NCI-H128 (cell line): ENCODE measurements around the gene ZSWIM6.

Experiments
- DNase-seq: peaks from one replicate; lab custom pipeline; 2025; ENCODE audit not compliant: unreplicated experiment; lab: John Stamatoyannopoulos, UW

ZSWIM6 gene

DNA sequence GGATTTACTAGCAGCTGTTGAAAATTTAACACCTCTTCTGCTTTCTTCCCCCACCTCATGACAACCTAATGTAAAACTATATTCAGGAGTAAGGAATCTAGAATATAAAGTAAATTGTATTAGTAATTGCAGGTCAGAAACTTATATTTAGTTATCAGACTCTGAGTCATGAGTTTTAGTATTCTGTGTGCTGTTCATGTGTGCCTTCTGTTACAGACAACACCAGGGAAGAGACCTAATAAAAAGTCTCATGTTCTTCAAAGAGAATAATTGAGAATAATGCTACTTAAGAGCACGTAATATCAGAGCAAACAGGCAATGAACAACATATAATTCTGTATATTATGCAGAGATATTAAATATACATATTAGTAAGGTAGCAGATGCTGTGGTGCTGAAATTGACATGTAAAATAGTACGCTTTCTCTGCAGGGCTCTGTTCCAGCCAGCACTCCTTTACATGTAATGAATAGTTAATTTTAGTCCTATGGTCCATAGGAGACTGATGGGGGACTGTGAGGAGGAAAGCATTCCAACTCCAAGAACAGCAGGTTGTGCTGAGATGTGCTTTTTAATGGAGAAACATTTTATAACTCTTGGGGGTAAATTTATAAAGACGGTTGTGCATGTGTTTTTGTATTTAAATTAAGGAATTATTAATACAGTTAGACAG, 106.4 kb downstream of the ZSWIM6 start:
- no peak for DNase-seq

DNA sequence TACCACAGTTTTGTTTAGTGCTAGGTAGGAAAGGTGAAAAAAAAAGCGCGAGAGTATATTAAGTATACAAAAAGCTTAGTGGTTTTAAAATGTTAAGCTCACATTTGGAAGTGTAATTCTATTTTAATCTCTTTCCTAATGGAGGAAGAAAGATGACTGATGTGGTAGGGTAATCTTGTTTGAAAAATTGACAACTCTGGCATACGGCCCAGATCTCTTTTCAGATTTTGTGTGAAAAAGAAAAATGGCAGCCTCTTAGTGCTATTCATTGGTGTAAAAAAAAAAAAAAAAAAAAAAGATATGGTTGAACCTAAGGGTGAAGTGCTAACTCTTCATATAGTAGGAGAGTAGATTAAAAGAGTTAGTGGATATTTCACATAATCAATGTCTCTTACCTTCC, 108.0 kb downstream of the ZSWIM6 start:
- DNase-seq = no peak

DNA sequence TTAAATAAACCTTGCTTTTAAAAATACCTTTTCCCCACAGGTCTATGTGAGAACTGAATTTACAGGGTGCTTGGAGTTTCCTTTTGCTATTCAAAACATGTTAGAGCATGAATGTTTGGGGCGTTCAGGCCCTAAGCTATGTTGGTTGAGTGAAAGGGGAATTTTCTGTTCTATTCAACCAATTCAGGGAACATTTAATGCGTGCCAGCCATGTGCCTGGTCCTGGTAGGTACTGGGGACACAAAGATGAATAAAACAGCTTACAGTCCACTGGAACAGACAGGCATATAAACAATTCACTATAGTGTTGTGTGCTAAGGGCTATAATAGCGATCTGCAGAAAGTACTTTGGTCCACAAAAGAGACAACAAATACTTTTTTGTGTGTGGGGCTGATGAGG, 108.5 kb downstream of the ZSWIM6 start:
- DNase-seq = no peak

DNA sequence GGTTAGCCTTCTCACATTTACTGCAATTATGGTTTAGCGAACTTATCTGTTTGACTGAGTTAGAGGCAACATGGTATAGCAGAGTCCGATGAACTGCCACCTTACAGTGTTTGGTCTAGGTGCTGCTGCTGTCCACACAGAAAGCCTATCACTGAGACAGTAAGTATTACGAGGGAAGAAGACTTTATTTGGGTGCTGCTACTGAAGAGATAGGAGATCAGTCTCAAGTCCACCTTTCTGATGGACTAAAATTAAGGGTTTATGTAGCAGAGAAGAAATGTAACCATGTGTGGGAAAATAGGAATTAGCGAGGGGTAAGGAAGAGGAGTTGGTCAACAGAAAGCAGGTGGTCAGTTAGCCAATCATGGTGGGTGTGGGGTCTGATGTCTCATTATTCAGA, 109.7 kb downstream of the ZSWIM6 start:
- no peak for DNase-seq

DNA sequence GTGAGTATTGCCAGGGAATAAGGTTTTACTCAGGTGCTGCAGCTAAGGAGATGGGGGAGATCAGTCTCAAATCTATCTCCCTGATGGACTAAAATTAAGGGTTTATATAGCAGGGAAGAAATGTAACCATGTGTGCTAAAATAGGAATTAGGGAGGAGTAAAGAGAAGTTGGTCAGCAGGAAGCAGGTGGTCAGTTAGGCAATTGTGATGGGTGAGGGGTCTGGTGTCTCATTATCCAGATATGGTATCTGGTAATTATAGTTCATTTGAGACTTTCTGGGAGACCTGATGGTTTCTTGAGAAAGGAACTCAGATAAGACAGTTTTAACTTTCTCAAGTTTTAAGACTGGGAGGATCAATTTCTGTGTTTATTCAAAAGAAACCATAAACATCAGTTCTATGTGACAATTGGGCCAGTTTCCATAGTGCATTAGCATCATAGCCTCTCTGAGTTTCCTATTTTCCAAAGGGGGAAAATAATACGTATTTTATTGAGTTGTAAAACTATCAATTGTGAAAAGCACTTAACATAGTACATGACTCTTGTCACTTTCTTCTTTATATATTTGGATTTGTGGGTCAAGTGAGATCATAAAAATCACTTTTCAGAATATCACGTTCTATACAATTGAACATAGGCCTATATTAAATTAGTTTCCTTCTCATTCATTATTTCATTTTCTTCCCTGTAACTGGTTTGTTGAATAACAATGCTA, 115.9 kb downstream of the ZSWIM6 start:
- no peak for DNase-seq

DNA sequence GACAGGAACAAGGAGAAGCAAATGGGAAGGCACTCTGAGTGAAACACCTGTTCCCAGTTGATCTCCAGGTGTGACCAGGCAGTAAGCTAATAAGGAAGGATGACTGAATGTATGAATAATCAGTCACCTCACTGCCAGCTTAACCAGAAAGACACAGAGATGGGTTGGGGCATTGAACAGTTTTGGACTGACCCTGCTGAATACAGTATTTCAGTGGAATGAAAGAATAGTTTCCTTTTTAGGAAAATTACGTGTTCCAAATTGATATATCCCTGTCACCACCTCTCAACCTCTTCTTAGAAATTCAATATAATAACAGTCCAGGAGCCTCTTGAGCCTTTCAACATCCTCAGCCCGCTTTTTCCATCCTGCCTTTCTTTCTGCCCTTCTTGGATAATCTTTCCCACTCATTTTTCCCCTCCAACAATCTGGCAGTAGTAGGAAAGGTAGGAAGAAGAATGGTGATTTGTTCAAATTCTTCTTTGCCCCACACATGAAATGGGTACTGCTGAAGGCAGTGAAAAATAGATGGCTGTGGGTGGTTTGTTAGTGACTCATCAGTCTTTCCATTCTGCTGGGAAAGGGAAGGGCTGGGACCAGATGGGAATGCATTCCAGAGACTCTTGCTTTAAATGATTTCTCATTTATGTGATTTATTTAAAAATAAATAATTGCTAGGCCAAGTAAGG, 117.9 kb downstream of the ZSWIM6 start:
- no peak for DNase-seq

DNA sequence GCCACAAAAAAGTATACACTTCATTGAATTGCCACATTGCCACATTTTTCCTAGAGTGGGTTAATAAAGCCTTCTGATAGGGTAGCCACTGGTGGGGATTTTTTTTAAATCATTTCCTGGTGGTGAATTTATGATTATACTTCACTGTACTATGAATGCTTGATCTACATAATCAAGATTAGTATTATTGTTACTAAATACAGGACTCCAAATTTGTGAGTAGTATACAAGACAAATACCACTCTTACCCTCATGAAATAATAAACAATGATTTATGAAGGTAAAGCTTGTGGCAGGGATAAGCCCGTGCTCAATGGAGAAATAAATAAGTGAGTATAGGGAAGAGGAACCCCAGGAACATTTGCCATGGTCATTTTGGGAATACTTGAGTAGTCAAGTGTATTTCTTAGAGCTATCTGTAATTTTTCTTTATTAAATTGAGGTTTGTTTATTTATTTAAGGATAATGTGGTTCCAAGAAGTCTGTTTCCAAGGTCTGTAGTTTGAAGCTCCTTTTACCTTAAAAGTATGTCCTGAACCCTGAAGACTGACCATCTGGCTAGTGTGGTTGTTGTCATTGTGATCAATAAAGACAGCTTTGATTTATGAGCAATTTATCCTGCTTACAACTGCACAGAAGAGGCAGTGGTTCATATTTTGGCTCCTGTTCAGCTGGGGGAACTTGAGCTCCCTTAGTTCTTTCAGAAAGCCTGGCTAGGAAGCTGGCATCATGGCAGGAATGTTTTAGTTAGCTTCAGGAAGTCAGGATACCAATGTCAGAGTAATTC, 118.6 kb downstream of the ZSWIM6 start:
- peak; percentile 25 for DNase-seq

DNA sequence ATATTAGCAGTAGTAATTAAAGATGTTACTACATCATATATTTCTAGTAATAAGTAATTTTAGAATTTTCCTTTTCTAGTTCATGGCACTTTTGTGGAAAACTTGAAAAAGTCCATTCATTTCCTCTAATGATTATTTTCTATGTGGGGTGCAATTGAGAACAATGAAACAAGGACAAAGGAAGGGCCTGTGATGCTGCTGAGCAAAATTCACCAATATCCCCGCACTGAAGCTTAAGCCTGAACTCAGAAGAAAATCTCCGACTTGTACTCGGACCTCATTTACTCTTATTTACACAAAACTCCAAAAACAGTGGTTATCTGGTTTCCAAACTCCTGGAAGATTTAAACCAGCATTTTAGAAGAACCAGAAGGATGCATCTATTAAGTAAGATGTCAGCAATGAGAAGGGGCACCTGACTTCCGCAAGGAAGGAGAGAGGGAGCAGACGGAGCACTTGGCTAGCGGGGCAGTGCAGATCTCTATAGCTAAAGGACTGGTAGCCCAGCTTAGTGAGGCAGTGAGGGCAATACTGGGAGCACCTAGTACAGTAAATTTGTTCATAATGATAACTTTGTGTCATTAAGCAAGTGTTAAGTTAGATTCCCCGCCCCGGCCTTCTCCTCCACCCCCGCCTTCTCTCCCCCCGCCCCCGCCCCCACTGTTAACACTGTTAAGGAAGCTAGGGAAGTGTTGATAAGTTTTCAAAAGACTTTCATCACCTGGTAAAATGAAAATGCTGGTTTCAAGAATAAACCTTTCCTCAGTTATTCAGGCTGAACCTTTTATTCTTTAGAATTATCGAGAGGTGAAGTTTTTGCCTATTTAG, 123.3 kb downstream of the ZSWIM6 start:
- DNase-seq = no peak

DNA sequence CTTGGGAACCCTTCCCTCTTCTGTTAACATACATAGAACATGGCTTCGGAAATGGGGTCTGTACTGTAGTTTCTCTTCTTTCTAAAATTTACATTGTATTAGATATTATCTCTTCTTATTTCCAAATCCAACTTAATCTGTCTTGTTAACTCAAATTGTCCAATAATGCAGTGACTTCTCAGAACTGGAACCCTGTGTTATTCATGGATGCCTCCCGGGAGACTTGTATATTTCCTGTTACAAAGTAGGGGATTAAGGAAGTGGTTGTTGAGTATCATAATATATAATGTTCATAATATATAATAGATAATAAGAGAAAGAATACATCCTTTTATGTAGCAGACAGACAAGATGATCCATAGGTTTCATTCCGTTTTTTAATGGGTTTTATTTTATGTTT, 128.4 kb downstream of the ZSWIM6 start:
- no peak for DNase-seq

DNA sequence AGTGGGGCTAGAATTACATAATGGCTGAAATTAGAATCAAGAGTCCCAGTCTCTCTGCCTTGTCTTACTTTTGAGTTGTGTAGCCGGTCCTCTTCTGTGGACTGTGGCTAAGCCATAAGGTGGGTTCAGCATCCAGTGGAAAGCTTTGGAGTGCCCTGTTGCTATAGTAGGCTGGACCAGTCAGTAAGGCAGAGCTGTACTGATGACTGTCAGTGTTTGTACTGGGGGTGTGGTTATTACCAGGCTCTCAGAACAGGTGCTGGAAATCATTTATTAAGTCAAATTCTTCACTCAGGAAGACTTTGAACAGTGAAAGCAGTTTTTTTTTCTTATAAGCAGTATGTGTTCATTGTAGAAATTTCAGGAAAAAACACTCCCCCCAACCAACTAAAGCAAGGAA, 129.4 kb downstream of the ZSWIM6 start:
- DNase-seq = no peak

DNA sequence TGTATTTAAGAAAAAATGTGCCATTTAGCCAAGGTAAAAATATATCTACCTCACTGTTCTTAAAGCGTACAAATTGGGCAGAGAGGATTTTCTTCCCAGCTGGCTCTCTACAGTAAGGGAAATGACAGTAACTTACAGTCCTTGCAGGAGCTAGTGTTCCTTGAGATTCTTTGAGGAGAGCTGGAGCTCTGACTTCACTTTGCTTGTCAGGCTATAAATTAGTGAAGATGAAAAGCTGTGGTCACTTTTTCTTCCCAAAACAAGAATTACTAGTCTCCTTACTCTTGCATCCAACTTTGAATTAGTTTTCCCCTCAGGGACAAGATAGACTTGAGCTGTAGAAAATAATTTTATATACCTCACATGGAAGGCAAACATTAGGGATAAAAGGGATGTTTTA, 129.9 kb downstream of the ZSWIM6 start:
- no peak for DNase-seq

DNA sequence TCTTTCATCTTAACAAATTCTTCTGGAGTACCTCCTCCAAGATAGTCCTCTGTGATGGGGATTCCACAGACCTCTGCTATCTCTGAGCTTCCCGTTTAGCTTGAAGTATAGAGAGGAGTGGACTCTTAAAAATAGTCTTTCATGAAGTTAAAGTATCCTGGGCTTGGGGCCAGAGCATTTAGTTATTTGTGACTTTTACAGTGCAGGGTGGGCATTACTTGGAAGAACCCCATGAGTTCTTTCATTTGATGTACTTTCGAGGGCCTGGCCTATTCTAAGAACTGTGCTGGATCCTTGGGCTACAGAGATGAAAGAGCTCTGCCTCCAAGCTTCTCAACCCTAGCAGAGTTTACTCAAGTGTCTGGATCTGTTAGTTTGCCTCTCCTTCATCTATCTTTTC, 131.5 kb downstream of the ZSWIM6 start:
- no peak for DNase-seq

DNA sequence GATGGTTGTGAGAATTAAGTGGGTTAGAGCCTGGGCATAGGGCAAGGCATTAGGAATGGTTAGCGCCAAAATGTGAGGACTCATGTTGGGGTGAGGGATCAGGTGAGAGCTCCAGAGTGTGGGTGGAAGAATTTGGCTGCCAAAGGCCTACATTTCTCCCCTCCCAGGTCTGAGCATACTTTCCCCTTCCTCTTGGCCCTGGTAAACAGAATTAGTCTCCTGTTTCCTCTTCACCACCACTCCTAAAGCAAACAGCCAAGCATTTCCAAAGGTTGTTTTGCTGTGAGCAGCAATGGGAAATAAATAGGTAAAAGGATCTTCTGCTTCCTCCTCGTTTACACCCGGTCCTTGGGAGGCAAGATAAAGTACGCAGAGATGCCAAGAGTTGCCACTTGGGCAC, 132.5 kb downstream of the ZSWIM6 start:
- no peak for DNase-seq

DNA sequence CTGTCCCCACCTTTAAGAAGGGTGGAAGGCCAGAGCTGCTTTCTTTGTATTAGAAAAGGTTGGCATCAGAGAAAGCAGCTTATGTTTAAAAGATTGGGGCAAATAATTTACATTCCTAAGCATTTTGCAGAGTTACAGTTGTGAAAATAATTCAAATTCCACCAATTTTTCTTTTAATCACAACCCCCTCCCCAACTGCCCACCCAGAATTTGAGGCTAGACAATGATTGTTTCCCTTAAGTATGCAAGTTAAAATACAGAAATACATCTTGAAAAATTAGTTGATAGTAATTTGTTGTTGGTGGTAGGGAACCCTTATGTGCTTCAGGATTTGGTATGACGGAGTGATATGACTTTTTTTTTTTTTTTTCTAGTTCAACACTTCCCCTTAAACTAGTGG, 133.0 kb downstream of the ZSWIM6 start:
- no peak for DNase-seq

DNA sequence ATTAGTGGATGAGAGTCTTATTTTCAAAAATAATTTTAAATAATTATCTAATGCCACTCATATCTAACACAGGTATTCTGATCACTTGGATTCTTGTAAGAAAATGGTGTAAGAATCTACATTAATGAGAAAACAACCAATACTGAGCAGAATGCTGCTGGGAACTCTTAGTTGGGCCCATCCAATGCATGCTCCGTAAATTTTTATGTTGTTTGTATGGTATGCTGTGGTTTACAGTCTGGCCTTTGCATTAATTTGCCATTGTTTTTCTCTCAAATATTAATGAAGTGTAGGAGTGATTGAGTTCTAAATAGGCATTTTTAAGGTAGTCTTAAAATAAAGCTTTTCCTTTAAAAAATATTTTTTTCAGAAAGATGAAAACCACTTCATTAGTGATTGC, 133.4 kb downstream of the ZSWIM6 start:
- DNase-seq = no peak

DNA sequence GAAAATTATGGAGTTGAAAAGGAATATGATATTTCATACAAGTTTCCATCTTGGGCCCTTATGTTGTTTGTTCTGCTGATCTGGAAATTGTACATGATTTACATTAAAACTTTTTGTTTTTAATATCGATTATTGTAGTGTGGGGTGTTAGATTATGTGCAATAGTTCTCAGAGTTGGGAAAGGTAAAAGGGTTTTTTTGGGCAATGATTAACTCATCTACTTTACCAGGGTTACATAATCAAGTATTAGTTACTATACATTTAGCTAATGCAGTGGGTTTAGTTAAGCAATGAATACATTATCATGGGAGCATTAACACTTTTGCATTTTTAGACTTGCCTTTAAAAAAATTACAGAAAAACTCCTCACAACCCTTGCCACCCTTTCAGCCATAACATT, 134.0 kb downstream of the ZSWIM6 start:
- DNase-seq = no peak

DNA sequence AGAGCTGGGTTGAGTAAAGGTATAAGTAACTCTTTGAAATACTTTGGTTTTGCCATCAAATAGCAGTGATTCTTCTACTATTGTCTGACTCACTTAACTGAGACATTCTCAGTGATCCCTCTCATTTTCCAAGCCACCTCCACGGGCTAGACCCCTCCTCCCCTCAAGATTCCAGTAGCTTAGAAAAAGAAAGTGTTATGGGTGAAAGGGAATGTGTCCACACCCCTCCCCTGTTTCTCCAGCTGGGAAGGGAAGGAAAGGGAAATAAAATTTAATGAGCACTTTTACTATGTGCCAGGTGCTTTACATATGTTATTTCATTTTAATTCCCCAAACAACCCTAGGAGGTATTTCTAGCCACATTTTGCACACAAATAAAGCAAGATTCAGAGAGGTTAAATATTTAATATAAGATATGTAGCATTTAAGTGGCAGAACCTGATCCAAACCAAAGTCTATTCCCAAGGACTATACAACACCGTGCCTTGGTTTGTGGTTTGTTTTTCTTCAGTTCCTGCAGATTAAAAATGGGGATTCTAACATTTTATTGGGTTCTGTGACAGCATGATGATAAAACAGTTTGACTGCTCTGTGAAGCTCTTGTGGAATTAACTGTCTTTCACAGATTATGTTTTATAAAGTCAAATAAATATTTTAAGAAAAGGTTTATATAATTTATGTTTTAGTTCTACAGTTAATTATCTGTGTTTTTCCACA, 135.9 kb downstream of the ZSWIM6 start:
- no peak for DNase-seq

DNA sequence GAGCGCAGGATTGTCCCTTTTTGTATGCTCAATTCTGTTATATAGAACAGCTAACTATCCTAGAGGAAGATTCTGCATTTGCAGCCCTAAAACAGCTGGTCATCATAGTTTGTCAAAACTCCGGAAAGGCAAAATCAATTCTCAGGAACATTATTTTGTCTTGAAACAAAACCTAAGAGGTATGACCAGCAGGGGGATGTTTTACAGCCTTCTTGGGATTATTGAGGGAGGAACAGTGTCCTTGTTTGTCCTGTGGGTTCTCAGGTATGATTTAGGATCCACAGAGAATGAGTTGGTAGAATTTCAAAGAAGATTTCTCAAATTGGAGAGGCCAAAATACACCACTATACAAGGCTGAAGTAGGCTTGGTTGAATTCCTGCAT, 136.4 kb downstream of the ZSWIM6 start:
- no peak for DNase-seq

DNA sequence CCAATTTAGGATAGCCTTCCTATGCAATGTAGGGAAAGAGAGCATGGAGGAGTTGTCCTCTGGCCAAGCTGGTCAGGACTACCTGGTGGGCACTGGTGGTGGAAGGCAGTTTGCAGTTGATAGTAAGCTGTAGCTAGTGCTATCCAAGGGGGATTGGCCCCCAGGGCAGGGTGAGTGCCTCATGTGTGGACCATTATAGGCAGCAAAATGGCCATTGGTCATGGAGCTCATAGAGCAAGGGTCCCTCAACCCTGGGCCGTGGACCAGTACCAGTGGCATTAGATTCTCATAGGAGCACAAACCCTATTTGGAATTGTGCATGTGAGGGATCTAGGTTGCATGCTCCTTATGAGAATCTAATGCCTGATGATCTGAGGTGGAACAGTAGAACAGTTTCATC, 139.3 kb downstream of the ZSWIM6 start:
- DNase-seq = no peak
